Kidney capillary endothelial cell (primary cell): ENCODE results near the gene ST6GALNAC4.

Experiments
- DNase-seq: peaks from one replicate; pipeline ENCODE4 v3.0.0-alpha.2; 2018; ENCODE audit warnings: low spot score

ST6GALNAC4 gene

DNA sequence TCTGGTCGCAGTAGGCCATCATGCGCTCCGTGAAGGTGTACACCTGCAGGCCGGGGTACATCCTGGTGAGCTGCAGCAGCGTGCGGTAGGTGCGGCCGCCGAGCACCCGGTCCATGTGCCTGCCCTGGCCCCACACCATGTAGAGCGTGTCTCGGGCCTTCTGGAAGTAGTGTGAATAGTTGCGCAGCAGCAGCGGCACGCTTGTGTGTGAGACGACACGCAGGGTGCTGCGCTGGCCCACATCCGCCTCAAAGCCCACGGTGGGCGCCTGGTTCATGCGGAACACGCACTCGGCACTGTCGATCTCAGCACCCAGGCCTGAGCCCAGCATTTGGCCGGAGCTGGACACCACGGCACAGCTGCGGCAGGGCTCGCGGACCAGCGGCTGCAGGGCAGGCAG is 4.5 kb downstream of the ST6GALNAC4 start:
- DNase-seq = no peak

DNA sequence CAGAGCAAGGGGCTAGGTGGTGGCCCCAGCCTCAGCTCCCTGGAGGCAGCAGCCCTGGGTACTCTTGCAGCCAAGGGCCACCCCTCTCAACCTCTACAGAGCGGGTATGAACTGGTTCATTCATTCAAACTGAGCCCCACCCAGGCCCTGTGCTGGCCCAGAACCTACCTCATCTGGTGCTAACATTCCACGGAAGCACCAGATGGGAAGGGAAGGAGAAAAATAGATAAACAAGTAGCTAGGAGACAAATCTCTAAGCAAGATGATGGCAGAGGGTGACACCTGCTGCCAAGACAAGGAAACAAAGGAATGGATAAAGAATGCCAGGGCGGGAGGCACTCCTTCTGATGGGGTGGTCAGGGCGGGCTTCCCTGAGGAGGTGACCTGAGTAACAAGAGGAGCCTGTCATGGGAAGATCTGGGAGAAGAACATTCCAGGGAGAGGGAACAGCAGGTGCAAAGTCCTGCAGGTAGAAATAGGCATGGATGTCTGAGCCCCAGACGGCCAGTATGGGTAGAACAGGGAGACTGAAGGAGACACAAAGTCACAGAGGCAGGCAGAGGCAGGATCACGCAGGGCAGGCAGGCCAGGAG is 6.1 kb downstream of the ST6GALNAC4 start:
- no peak for DNase-seq

DNA sequence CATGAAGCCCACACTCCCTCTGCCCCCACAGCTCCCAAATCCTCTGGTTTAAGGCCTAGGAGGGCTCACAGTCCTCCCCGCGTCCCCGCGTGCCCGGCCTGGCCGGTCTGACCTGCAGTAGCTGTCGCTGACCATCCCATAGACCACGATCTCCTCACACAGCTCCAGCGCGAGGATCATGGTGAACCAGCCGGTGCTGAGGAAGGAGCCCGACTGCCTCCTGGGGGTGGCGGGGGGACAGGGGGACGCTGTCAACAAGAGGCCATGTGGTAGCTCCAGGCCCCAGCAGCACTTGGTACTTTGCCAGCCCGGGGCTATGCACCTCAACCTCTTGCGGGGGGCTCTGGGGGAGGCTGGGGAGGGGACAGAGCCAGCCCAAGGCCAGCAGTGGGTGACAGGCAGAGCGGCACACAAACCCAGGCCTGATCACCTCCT is 7.0 kb downstream of the ST6GALNAC4 start:
- DNase-seq = no peak

DNA sequence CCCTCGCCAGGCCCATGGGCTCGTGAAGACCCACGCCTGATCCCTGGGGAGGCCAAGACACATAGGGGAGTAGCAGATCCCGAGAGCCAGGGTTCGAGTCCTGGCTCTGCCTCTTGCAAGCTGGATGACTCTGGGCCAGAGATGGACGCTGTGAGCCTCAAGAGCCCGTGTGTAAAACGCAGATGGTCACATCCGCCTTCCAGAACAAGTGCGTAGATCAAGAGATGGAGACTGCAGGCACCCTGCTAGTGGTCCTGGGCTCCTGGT is 8.2 kb downstream of the ST6GALNAC4 start:
- no peak for DNase-seq

DNA sequence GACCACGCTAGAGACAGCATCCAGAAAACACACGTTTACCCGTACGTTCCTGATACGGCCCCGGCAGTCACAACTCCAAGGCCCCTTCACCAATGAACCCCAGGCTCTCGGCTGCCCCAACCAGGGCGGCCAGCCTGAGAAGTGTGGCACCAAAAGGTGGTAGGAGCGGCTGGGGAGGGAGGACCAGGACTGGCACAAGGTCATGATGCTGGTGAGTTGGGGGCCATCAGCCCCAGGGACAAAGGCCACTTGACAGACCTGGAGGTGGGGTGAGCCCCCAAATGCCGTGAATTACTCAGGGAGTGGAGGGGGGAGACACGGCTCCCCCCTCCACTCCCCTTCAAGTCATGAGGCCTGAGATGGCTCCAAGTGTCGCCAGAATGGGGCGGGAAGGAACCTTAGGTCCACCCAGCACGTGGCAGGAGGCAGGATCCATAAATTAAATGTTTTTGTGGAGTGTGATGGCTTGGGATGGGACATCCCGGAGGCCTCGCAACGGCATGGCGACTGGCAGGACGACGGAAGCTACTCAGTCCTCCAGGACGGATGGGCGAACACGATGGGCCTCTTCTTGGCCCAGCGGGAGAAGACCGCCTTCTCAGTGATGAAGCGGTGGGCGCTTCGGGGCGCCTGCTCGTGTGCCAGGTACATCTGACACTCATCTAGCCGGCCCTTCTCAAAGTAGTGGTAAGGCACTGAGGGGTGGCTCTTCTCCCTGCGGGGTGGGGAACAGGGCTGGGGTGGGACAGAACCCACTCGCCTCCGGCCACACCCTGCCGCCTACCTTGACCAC is 8.8 kb downstream of the ST6GALNAC4 start:
- no peak for DNase-seq

DNA sequence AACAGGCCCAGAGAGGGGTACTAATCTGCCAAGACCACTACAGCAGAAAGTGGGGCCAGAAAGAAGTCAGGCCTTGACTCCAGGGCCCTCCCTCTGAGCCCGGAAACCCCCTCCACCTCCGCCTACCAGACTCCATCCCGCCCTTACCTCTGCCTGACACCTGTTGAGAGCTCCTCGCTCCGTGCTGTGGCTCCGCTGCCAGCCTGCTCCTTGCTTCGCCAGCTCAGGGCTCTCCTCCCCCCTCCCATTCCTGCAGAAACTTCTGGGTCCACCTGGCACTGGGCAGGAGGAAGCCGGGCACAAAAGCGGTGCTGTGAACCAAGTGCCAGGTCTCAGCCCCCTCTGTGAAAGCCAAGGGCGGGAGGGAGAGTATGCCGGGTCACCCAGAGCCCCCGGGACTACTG is 11.1 kb downstream of the ST6GALNAC4 start:
- DNase-seq = no peak

DNA sequence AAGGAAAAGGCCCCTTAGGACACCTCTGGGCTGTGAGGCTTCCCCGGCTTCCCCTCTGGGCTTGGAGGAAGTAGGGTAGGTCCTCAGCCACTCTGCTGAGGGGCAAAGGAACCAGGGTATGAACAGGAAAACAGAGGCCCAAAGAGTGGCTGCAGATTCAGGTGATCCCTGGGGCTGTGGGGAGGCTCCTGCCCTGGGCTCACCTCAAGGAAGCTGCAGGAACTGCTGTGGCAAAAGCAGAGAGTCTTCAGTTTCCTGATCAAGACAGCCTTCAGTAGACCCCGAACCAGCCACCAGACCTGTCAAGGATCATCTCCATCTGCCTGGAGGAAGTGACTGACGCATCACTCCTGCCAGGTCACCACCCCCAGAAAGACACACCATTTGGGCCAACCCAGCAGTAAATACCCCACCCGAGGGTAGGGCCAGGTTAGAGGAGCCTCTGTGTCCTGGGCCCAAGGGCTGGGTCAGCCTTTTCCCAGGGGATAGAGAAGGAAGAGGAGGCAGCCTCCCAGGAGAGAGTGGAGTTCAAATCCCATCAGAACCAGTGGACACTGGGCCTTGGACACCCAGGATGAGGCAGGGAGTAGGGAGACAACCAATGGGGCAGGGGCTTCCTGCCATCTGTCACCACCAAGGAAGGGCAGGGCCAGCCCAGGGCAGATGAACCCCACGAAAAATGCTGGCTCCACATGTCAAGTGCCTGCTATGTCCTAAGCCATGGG is 11.7 kb downstream of the ST6GALNAC4 start:
- no peak for DNase-seq

DNA sequence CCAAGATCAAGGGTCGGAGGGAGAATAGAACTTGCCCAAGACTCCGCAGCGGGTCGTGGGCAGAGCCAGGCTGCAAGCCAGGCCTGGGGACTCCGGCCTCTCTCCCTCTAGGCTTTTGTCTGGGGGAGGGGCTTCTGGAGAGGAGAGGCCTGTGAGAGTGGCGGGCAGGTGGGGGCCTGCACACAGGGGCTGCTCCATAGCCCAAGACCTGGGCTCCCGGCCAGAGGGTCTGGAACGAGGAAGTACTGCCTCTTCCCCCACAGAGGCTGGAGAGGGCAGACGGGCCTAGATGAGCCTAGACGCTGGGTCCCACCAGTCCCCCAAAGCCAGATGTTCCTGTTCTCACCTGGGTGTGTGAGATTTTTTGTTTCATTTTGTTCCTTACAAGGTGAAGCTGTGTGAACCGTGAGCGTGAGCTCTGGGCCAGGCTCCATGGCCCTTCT is 12.3 kb downstream of the ST6GALNAC4 start:
- no peak for DNase-seq

DNA sequence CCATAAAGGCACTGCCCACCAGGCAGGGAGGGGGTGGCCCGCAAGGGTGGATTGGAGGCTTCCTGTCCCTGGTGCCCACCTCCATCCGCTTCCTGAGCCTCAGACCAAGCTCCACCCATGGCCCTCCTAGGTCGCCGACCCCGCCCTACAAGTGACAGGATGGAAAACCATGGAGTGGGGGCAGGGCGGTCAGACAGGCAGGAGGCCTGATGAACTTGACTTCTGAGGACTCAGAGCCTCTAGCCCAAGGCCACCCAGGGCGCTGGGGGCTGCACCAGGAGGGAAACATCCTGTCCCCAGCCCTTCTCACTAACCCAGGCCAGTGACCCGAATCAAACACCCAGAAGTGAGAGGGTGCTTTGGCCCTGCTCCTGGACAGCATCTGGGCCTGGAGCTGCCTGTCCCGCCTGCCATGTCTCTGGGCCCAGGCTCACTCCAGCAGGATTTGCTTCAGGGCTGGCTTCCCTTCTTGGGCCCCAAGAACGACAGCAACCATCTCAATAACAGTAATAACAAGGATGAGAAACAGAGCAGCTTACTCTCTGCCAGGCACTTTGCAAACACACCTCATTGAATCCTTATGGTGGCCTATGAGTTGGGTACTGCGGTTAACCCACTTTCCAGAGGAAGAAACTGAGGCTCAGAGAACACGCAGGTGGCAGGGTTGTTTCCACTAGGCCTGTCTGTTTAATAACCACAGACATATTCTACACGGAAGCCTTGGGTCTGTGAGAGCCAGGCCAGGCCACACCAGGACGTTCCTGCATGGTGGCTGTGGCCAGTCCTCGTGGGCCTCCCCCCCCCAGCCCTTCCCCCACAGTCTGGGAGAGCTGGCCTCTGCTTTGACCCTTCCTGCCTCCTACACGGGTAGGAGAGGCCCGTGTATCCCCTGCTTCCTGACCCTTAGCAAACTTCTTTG is 13.0 kb downstream of the ST6GALNAC4 start:
- DNase-seq = peak; percentile 88

DNA sequence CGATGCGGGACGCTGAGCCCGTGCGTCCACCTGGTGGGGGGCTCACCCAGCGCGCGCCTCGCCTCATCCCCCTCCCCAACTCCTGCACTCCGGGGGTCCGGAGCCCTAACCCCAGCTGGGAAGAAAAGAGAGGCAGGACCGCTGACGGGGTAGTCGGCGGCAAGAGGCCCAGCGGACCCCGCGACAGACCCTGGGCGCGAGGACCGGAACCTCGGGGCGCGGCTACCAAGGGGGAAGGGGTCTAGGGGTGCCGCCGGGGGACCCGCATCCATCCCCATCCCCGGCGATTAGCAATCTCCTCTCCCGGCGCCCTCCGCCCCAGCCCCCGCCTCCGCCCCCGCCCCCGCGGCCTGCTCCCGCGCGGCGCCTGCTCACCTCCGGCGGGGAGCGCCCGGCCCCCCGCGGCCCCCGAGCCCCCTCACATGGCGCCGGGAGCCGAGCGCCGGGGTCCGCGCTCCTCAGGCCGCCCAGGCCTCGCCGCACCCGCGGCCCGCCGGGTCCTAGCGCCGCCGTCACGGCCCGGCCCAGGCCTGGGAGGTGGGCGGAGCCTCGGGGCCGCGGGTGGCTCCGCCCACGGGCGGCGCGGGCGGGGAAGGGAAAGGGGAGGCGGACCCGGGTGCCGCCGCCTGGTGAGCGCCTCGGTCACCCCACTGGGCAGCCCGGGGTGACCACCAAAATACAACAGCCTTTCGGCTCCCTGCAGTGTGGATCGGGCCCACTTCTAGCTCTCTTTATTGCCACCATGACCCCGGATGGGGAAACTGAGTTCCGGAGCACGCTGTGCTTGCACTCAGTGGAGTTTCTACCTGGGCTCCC is 17.5 kb downstream of the ST6GALNAC4 start, which contains the start of gene ST6GALNAC6:
TSS of gene ST6GALNAC6 (minus strand) at position 476 of the 816 bp plus-strand sequence. CDS start 1,622 bp downstream, outside the sequence.
- DNase-seq = no peak

DNA sequence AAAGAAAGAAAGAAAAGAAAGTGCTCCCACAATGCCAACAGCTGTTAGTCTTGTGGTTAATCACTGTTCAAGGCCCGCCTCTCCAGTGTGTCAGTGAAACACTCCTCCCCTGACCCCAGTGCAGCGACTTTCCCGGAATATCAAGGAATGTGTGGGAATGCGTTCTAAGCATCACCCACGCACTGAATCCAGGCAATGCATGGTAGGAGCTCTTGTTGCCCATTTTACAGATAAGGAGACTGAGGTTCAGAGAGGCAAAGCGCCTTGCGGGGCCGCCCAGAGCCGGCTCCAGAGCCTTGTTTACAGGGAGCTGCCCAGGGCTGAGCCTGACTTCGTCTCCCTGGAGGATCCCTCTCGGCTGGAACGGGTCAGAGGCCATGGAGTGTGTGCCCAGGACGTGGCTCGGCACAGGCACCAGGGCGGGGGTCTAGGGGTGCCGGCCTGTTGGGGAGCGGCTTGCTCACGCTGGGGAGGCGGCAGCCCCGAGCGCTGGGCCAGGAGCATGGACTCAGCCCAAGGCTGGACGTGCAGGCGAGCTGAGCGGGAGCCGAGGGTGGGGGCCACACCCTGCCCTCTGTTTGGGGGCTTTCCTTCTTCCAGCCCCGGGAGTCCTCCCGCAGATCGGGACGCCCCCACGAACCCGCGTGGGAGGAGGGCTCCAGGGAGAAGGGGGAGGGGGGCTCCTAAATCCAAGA is 18.3 kb downstream of the ST6GALNAC4 start:
- DNase-seq = no peak

DNA sequence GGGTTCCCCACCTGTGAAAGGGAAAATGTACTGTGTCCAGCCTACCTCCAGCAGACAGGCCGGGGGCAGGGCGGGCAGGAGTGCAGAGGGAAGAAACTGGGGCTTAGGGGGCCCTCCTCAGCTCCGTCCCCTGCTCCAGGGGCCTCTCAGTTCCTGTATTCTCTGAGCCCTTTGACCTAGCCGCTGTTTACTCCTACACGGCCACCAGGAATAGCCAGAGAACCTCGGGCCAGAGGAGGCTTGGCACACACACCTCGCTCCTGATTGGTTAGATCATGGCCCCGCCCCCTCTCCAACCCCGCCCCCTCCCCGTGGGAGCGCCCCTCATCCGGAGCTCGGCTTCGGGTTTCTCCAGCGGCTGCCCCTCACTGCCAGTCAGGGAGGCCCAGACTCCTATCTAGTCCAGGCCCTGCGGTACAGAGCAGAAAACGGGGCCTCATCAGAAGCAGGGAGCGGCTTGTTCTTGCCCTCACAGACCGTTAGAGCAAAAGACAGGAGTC is 19.6 kb downstream of the ST6GALNAC4 start:
- DNase-seq = no peak

DNA sequence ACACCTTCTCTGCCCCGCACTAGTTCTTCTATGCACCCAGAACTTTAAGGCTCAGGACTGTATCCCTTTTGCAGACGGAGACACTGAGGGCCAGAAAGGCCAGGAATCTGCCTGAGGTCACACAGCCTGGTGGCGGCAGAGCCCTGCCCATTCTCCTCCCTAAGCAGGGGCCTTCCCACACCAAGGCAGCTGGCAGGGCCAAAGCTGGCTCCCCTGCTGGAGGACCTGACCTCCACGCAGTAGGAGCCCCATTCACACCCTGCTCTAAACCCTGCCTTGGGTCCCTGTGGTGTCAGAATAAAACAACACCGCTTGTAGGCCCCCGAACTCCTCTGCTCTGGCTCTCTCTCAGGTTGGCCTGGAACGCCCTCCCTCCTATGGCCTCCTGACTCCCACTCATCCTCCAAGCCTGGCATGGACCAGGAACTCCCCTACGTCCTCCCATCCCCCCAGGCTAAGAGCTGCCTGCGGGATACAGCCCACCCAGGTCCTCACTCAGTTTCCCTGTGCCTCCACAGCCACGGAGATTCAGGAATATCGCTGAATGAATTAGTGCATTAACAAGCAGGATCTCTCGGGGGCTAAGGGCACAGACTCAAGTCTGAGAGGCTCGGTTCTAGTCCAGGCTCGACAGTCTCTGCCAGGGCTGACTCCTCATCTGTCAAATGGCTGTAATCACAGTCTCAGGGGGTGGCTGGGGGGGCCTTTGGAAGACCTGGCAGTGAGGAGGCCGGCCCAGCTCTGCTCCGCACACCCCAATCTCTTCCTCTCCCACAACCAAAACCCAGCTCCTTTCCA is 20.2 kb downstream of the ST6GALNAC4 start:
- DNase-seq = no peak

DNA sequence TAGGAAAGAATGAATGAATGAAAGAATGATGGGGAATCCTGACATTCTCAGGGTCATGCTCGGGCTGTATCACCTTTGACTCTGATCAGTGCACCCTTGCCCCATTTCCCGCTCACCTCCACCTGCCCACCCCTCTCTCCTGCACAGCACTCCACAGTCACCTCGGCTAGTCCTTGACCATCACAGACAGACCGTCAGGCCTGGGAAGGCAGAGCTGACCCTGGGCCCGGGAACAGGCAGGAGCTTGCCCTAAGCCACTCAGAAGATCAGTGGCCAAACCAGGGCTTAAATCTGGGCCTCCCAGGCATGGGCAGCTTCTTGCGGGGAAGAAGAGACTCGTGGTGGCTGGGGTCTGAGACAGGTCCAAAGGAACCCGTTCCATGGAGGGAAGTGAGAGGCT is 21.0 kb downstream of the ST6GALNAC4 start:
- DNase-seq = no peak

DNA sequence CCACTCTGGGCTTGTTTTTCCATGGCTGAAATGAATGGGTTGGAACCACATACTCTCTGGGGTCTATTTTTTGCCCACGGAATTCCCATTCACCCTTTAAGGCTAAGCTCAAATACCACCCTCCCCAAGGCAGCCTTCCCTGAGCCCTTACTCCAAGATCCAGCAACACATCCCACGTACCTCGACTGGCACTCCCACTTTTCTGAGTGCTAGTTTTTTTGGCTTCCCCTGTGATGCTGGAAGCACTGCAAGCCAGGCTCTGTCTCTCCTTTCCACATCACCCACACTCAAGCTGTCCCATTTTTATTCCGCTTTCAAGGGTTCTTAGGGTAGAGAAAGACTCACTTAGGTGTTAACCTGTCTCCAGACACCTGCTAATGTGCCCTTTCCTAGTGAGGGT is 23.4 kb downstream of the ST6GALNAC4 start:
- no peak for DNase-seq

DNA sequence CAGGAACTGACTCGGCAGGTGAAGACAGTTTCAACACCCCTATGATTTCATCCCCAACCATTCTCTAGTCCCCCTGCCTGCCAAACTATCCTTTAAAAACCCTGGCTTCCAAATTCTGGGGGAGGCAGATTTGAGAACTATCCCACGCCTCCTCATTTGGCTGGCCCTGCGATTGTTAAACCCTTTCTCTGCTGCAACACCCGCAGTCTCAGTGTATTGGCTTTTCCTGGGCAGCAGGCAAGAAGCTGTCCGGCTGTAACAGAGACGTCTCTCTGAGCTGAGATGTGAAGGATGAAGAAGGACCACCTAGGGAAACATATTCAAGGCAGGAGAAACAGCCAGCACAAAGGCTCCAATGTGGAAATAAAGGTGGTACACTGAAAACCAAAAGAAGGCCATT is 24.0 kb downstream of the ST6GALNAC4 start:
- no peak for DNase-seq

DNA sequence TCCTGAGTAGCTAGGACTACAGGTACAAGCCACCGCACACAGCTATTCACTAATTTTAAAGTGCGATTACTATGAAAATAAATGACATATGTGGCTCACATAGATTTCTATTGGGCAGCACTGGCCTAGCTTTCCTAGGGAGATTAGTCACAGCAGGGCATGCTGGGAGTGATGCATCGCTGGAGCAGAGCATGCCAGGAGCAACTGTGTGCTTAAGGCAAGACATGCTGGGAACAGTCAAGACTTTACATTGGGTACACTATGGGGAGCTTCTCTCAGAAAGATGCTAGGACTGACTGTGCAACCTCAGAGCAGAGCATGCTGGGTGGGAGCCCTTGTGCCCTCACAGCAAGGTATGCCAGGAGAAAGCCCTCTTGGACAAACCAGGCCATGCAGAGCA is 26.8 kb downstream of the ST6GALNAC4 start:
- DNase-seq = no peak

DNA sequence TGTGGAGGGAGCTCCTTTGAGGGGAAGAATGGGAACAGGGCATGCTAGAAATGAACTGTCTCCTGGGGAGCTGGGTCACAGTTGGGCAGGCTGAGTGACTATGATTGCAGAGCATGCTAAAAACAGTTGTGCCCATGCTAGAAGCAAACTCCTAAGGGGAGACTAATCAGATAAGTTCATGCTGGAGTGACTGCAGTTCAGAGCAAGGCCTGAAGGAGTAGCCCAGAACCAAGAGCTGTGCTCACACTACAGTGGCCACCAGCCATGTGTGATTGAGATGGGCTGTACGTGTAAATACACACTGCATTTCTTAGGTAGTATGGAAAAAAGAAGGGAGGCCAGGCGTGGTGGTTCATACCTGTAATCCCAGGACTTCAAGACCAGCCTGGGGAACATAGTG is 29.0 kb downstream of the ST6GALNAC4 start:
- DNase-seq = no peak

DNA sequence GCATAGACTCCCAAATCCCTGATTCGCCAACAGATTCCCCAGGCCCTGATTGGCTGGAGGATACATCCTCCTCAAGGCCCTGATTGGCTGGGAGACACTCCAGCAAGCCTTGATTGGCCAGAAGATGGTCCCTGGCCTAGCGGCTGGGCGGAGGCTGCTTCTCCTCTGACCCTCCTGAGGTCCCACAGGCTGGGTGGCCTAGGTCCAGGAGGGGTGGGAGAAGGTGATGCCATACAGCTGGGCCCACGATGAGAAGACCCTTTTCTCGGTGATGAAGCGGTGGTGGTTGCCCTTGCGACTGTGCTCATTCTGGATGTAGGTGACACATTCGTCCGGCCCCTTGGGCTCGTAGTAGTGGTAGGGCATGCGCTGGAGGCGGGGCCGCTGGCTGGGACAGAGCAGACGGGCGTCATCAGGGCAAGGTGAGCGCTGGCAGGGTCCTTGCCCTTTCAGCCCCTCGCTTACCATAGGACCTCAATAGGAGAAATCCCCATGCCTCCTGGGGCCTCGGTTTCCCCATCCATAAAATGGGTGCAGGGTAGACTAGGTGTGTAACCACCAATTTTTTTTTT is 30.4 kb downstream of the ST6GALNAC4 start:
- DNase-seq = no peak
